Measurements from ENCODE around the gene KRT222. TPM values are rescaled to one million over a fixed set of nuclear protein-coding genes. Genes with fewer than 3 reads are reported as not detected.

The KRT222 gene
- total RNA-seq, 1 donor from 2014 or later = not detected

DNA sequence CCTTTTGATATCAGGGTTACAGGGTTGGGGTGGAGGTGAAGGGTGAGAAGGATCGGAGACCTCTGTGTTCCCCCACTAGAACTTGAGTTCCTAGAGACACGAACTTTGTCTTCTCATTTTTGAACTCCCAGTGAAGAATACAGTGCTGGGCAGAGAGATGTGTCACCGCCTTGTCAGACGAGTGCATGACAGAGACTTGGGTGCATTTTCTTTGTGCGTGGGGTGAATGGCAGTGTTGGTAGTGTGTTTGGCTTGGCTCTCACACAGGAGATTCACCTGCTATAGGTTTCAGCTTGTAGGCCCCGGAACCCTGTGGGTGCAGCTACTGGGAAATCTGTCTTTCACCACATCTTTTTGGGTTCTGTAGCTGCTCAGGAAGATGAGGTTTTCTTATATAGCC is 59.7 kb downstream of the KRT222 start:
- peaks cover 3% of the 10 kb centered on the region for H3K27me3 Mint-ChIP-seq (ENCODE audit: low read depth)
- H3K4me3 Mint-ChIP-seq = no peak overlapping the region
- no peaks in the 10 kb centered on the region for H3K9me3 Mint-ChIP-seq
- no peaks in the 10 kb centered on the region for H3K36me3 Mint-ChIP-seq
- DNase-seq (ENCODE audit: low spot score in 2 of 2, unreplicated experiment in 2 of 2) = no peak
- no peak overlapping the region for H3K27ac Mint-ChIP-seq
- peaks cover 26% of the 10 kb centered on the region for H3K4me1 Mint-ChIP-seq
- no peak for TF ChIP-seq CTCF (IDR thresholded peaks at IDR 0.05; ENCODE audit: unreplicated experiment)

Other genes starting within 250 kb of the KRT222 start
- 79.4 to 91.0 TPM (median 85.3 TPM) in 3 replicates for gene TOP2A, start 247.3 kb downstream of the KRT222 start, total RNA-seq
- gene IGFBP4, start 221.7 kb downstream of the KRT222 start, total RNA-seq = 106 to 111 TPM (median 108 TPM) in 3 replicates
- 0.07 TPM in 1 of 3 replicates, not detected in the others for gene TNS4, start 163.6 kb downstream of the KRT222 start, total RNA-seq
- gene CCR7, start 99.7 kb downstream of the KRT222 start, total RNA-seq = 0.09 TPM in 1 of 3 replicates, not detected in the others
- 162 to 163 TPM (median 162 TPM) in 3 replicates for gene SMARCE1, start 17.4 kb downstream of the KRT222 start, total RNA-seq
- gene KRT24, start 38.6 kb upstream of the KRT222 start, total RNA-seq = not detected in 3 replicates
- gene KRT25, start 90.2 kb upstream of the KRT222 start, total RNA-seq = not detected in 3 replicates
- gene KRT26, start 107.0 kb upstream of the KRT222 start, total RNA-seq = not detected in 3 replicates
- gene KRT27, start 117.4 kb upstream of the KRT222 start, total RNA-seq = not detected in 3 replicates
- not detected in 3 replicates for gene KRT28, start 134.8 kb upstream of the KRT222 start, total RNA-seq
- 39.0 to 43.6 TPM (median 39.5 TPM) in 3 replicates for gene KRT10, start 157.4 kb upstream of the KRT222 start, total RNA-seq
- gene KRT12, start 202.0 kb upstream of the KRT222 start, total RNA-seq = not detected in 3 replicates
- gene KRT20, start 220.1 kb upstream of the KRT222 start, total RNA-seq = not detected in 3 replicates

Measured in mesothelial cell of epicardium (in vitro differentiated cells).